HepG2 (cell line): ENCODE measurements around the gene INF2. TPM values are rescaled to one million over a fixed set of nuclear protein-coding genes. Genes with fewer than 3 reads are reported as not detected.

Experiments
- ATAC-seq: fragments of 200-7000 bp; cut with Tn5 transposase; 3 replicates; pipeline ENCODE4 v1.9.1; 2020; ENCODE audit warnings: mild to moderate bottlenecking, moderate library complexity
- BruUV-seq: library from RNA; stranded (reverse); fragments of 400-500 nt; replicated peaks from 2 replicates; lab custom pipeline; 2021; lab: Mats Ljungman, UMichigan
- CTCF ChIA-PET: fragments of 300-600 bp; formaldehyde crosslinking; extraction: SDS; loops from one replicate; lab custom pipeline; 2021; ENCODE audit warnings: low total read pairs, inconsistent platforms, low intra/inter-chr PET ratio; lab: Yijun Ruan, JAX
- POLR2A ChIA-PET: fragments of 350-600 bp; sonication (Branson Sonifier 250); formaldehyde crosslinking; loops from one replicate; lab custom pipeline; 2020; ENCODE audit warnings: antibody characterized with exemption, inconsistent platforms; lab: Yijun Ruan, JAX
- DNase-seq: peaks from one replicate; pipeline ENCODE4 v3.0.0-alpha.2; 2015; ENCODE audit warnings: low spot score
- FAIRE-seq: peaks from 3 replicates; lab custom pipeline; 2011; peaks lifted over from hg19 to GRCh38; lab: Jason Lieb, UNC
- H2AFZ ChIP-seq: one replicate; pipeline ENCODE4 v1.6.1; 2011; ENCODE audit warnings: low read length, inconsistent platforms
- H3K27ac ChIP-seq: fragments of 300-600 bp; 3 replicates; pipeline ENCODE4 v1.8.0; 2011; ENCODE audit warnings: mixed run types, mild to moderate bottlenecking, mixed read lengths, low read length, inconsistent platforms; ENCODE audit not compliant: insufficient read depth; ENCODE audit errors: extremely low read length
- H3K27me3 ChIP-seq, 2 experiments: fragments of 200-600 bp in 1 of 2; 2 replicates in 1 of 2; 3 replicates in 1 of 2; pipeline versions ENCODE4 v1.6.0 to v1.8.0; 2011; ENCODE audit warnings: low read length in 2 of 2, mild to moderate bottlenecking in 2 of 2, moderate library complexity in 2 of 2, inconsistent platforms in 1 of 2; ENCODE audit not compliant: insufficient read depth in 2 of 2, control insufficient read depth in 1 of 2
- H3K36me3 ChIP-seq, 2 experiments: fragments of 200-600 bp in 1 of 2; replicated peaks in 1 of 2; 2 replicates in 1 of 2; 3 replicates in 1 of 2; pipeline versions ENCODE4 v1.5.1 to v1.8.0; 2011; ENCODE audit warnings: low read length in 2 of 2, inconsistent platforms in 1 of 2; ENCODE audit not compliant: insufficient read depth in 2 of 2, control insufficient read depth in 1 of 2
- H3K4me1 ChIP-seq: 2 replicates; pipeline ENCODE4 v1.5.1; 2012; ENCODE audit warnings: low read length, inconsistent platforms; ENCODE audit not compliant: insufficient read depth
- H3K4me2 ChIP-seq: 2 replicates; pipeline ENCODE4 v1.6.0; 2011; ENCODE audit warnings: low read depth, low read length, inconsistent platforms
- H3K4me3 ChIP-seq, 3 experiments: fragments of 200-600 bp in 1 of 3; sonication (generic), shearing (Covaris generic) in 1 of 3; replicated peaks in 1 of 3; 2 replicates each; pipeline ENCODE4 v1.5.1; 2011 to 2016; ENCODE audit warnings: low read length in 3 of 3, inconsistent platforms in 2 of 3, low read depth in 2 of 3, mild to moderate bottlenecking in 2 of 3, control low read depth in 1 of 3, mixed read lengths in 1 of 3; ENCODE audit not compliant: insufficient read depth in 1 of 3
- H3K79me2 ChIP-seq: one replicate; pipeline ENCODE4 v1.6.1; 2011; ENCODE audit warnings: low read length, inconsistent platforms; ENCODE audit not compliant: insufficient read depth
- H3K9ac ChIP-seq: 2 replicates; pipeline ENCODE4 v1.6.0; 2011; ENCODE audit warnings: mild to moderate bottlenecking, low read depth, low read length, inconsistent platforms; ENCODE audit not compliant: insufficient read depth
- H3K9me3 ChIP-seq: 2 replicates; pipeline ENCODE4 v1.5.1; 2012; ENCODE audit warnings: mild to moderate bottlenecking, low read length
- H4K20me1 ChIP-seq: 2 replicates; pipeline ENCODE4 v1.6.0; 2011; ENCODE audit warnings: inconsistent platforms, mild to moderate bottlenecking, low read length, moderate library complexity; ENCODE audit not compliant: insufficient read depth
- ESRRA ChIP-seq: sonication (generic); formaldehyde crosslinking; IDR thresholded peaks from 2 replicates; pipeline ENCODE4 v1.5.1; 2020; ENCODE audit warnings: mild to moderate bottlenecking, low read depth, missing genetic modification reagents
- MAFG ChIP-seq: sonication (generic); formaldehyde crosslinking; IDR thresholded peaks from 2 replicates; pipeline ENCODE4 v1.5.1; 2020; ENCODE audit warnings: mild to moderate bottlenecking, missing genetic modification reagents
- NFYC ChIP-seq: IDR thresholded peaks from 2 replicates; pipeline ENCODE4 v1.6.1; 2016; ENCODE audit warnings: missing genetic modification reagents, missing compliant biosample characterization
- PITX1 ChIP-seq: sonication (generic); formaldehyde crosslinking; IDR thresholded peaks from 2 replicates; pipeline ENCODE4 v1.5.1; 2020; ENCODE audit warnings: mild to moderate bottlenecking, missing genetic modification reagents
- WGBS: methylation state at CpG from one replicate; pipeline ENCODE4 v1.1.6; 2017; ENCODE audit warnings: low lambda C conversion rate; 5-methylcytosine and 5-hydroxymethylcytosine counted together
- in situ Hi-C: cut with HindIII; loops from 2 replicates; pipeline ENCODE4 v1.10.0; 2017; ENCODE audit warnings: low pct_unique_long_range_greater_than_20kb; ENCODE audit not compliant: extremely low pct_ligation_motif_present
- intact Hi-C: fragments of 100-400 bp; cut with micrococcal nuclease; formaldehyde crosslinking; loops from one replicate; pipeline ENCODE4 v1.10.0; 2022; ENCODE audit not compliant: unreplicated experiment
- polyA plus RNA-seq, 8 experiments: library from polyadenylated mRNA; depleted of rRNA in 3 of 8; stranded (reverse) in 7 of 8; unstranded in 1 of 8; fragments of >200 nt; fragmentation: Illumina TruSeq in 4 of 8; extraction: Trizol in 4 of 8; gene quantifications; 2 replicates each; pipeline versions ENCODE4 v1.2.1 to v1.2.3, GENCODE V29; 2011 to 2016; ENCODE audit warnings: low read depth in 4 of 8, missing spikeins in 1 of 8, mixed read lengths in 1 of 8; ENCODE audit not compliant: insufficient read depth in 1 of 8
- total RNA-seq, 5 experiments: library from RNA; depleted of rRNA; stranded (reverse); fragments of >200 nt; fragmentation: Illumina TruSeq; extraction: Trizol; gene quantifications; 2 replicates each; pipeline ENCODE4 v1.2.3, GENCODE V29; 2016; ENCODE audit warnings: low read depth in 1 of 5
- TF ChIP-seq, protein P1 (sequence below): sonication (generic); formaldehyde crosslinking; IDR thresholded peaks from 2 replicates; pipeline ENCODE4 v1.5.1; 2020; ENCODE audit warnings: mild to moderate bottlenecking, missing genetic modification reagents, borderline replicate concordance
- TF ChIP-seq, protein P2 (sequence below): fragments of 450-650 bp; IDR thresholded peaks from 2 replicates; pipeline ENCODE4 v1.6.1; 2017
- TF ChIP-seq, protein P3 (sequence below): sonication (generic); formaldehyde crosslinking; IDR thresholded peaks from 2 replicates; pipeline ENCODE4 v1.4.0; 2020; ENCODE audit warnings: missing genetic modification reagents
- TF ChIP-seq, protein P4 (sequence below): sonication (generic); formaldehyde crosslinking; IDR thresholded peaks from 2 replicates; pipeline ENCODE4 v1.8.0; 2022; ENCODE audit warnings: mild to moderate bottlenecking, missing genetic modification reagents; ENCODE audit not compliant: insufficient replicate concordance

Gene INF2
- total and polyA plus RNA-seq, 2 of the 13 experiments (the other 11 are each of a cell fraction or from before 2014, with no cell fraction given) = 16.4 to 26.4 TPM

DNA sequence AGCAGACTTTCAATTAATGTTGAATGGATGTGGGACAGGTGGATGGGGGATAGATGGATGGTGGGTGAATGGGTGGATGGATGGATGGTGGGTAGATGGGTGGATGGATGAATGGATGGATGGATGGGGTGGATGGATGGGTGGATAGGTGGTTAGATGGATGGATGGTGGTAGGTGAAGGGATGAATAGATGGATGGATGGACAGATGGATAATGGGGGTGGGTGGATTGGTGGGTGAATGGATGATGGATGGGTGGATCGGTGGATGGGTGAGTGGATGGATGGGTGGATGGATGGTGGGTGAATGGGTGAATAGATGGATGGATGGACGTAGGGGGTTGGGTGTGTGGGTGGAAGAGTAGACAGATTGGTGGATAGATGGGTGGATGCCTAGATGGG lies 14.0 kb upstream of the INF2 start:
- H3K4me2 ChIP-seq = no peak overlapping the region
- ChIA-PET POLR2A (interaction anchor here (1.4 to 7.6 kb wide), 2 partner anchors 9 to 10 kb away, joined by 3 to 179 read pairs; no protein-coding TSS in a partner anchor), CTCF (no interaction called here)
- H3K79me2 ChIP-seq = no peaks in the 10 kb centered on the region
- intact Hi-C loops = no loop called here
- DNase-seq (no peak), FAIRE-seq (no peak), ATAC-seq (no peak)
- no peak overlapping the region for H2AFZ ChIP-seq
- H4K20me1 ChIP-seq = no peaks in the 10 kb centered on the region
- no TSS peak for BruUV-seq
- H3K9me3 ChIP-seq = no peaks in the 10 kb centered on the region
- TF ChIP-seq ESRRA (CRISPR knock-in tag) (no peak), MAFG (CRISPR knock-in tag) (no peak), PITX1 (no peak), NFYC (CRISPR knock-in tag) (no peak)
- TF ChIP-seq, protein P1, sequence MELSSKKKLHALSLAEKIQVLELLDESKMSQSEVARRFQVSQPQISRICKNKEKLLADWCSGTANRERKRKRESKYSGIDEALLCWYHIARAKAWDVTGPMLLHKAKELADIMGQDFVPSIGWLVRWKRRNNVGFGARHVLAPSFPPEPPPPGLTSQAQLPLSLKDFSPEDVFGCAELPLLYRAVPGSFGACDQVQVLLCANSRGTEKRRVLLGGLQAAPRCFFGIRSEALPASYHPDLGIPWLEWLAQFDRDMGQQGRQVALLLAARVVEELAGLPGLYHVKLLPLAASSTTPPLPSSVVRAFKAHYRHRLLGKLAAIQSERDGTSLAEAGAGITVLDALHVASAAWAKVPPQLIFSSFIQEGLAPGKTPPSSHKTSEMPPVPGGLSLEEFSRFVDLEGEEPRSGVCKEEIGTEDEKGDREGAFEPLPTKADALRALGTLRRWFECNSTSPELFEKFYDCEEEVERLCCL (CRISPR knock-in tag) = no peak
- TF ChIP-seq, protein P2, sequence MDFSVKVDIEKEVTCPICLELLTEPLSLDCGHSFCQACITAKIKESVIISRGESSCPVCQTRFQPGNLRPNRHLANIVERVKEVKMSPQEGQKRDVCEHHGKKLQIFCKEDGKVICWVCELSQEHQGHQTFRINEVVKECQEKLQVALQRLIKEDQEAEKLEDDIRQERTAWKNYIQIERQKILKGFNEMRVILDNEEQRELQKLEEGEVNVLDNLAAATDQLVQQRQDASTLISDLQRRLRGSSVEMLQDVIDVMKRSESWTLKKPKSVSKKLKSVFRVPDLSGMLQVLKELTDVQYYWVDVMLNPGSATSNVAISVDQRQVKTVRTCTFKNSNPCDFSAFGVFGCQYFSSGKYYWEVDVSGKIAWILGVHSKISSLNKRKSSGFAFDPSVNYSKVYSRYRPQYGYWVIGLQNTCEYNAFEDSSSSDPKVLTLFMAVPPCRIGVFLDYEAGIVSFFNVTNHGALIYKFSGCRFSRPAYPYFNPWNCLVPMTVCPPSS = no peak
- TF ChIP-seq, protein P3, sequence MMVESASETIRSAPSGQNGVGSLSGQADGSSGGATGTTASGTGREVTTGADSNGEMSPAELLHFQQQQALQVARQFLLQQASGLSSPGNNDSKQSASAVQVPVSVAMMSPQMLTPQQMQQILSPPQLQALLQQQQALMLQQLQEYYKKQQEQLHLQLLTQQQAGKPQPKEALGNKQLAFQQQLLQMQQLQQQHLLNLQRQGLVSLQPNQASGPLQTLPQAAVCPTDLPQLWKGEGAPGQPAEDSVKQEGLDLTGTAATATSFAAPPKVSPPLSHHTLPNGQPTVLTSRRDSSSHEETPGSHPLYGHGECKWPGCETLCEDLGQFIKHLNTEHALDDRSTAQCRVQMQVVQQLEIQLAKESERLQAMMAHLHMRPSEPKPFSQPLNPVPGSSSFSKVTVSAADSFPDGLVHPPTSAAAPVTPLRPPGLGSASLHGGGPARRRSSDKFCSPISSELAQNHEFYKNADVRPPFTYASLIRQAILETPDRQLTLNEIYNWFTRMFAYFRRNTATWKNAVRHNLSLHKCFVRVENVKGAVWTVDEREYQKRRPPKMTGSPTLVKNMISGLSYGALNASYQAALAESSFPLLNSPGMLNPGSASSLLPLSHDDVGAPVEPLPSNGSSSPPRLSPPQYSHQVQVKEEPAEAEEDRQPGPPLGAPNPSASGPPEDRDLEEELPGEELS = no peak
- TF ChIP-seq, protein P4, sequence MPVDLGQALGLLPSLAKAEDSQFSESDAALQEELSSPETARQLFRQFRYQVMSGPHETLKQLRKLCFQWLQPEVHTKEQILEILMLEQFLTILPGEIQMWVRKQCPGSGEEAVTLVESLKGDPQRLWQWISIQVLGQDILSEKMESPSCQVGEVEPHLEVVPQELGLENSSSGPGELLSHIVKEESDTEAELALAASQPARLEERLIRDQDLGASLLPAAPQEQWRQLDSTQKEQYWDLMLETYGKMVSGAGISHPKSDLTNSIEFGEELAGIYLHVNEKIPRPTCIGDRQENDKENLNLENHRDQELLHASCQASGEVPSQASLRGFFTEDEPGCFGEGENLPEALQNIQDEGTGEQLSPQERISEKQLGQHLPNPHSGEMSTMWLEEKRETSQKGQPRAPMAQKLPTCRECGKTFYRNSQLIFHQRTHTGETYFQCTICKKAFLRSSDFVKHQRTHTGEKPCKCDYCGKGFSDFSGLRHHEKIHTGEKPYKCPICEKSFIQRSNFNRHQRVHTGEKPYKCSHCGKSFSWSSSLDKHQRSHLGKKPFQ (CRISPR knock-in tag) = no peak
- WGBS = 88% methylated on average over 2 of the region's 2 CpGs
- no peaks in the 10 kb centered on the region for H3K36me3 ChIP-seq
- H3K27me3 ChIP-seq = no peaks in the 10 kb centered on the region; a peak in 1 of 5 replicates
- H3K9ac ChIP-seq = no peak overlapping the region
- H3K4me1 ChIP-seq = peaks cover 48% of the 10 kb centered on the region
- in situ Hi-C loops = no loop called here
- no peak overlapping the region for H3K27ac ChIP-seq
- no peak overlapping the region for H3K4me3 ChIP-seq
